Liver (tissue), 3 donors: ENCODE measurements around the gene EMX1.

Experiments used
- CTCF ChIP-seq: fragments of 150-350 bp; IDR thresholded peaks from 2 replicates; pipeline ENCODE4 v1.5.1; 2017; ENCODE audit warnings: improper control_type of control experiment, low read depth, low read length; ENCODE audit not compliant: missing input control
- JUND ChIP-seq, 2 donors: IDR thresholded peaks; 2 replicates each; pipeline ENCODE4 v1.6.1; 2016; ENCODE audit warnings: antibody characterized with exemption in 2 of 2
- RAD21 ChIP-seq, 2 donors: IDR thresholded peaks; 2 replicates each; pipeline ENCODE4 v1.6.1; 2016; ENCODE audit warnings: antibody characterized with exemption in 2 of 2, mild to moderate bottlenecking in 2 of 2
- RXRA ChIP-seq, 2 donors: IDR thresholded peaks; 2 replicates each; pipeline ENCODE4 v1.6.1; 2017 to 2018; ENCODE audit warnings: antibody characterized with exemption in 2 of 2, mild to moderate bottlenecking in 1 of 2
- TAF1 ChIP-seq: conservative IDR thresholded peaks from 2 replicates; pipeline ENCODE4 v1.6.1; 2016; ENCODE audit warnings: antibody characterized with exemption, mild to moderate bottlenecking
- YY1 ChIP-seq: IDR thresholded peaks from 2 replicates; pipeline ENCODE4 v1.6.1; 2016; ENCODE audit warnings: antibody characterized with exemption, mild to moderate bottlenecking
- TF ChIP-seq, protein P1 (sequence below): IDR thresholded peaks from 2 replicates; pipeline ENCODE4 v1.6.1; 2016; ENCODE audit warnings: antibody characterized with exemption
- donor health status: healthy.
- donor health status: healthy.

DNA sequence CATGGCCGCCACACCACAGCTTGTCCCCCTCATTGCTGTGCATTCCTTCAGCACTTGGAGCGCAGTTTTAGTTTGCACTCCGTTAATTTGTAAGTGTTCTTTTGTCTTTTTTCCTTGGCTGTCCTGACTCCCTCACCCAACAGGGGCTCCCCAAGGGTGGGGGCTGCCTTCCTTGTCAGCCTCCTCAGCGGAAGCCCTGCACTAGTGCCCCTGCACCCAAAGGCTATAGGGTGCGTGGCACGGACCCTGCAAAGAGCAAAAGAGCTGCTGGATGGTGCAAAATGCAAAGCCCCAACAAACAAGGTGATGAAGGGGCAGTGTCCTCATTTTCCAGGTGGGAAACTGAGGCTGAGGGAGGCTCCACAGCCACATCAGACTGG, 46.8 kb downstream of the EMX1 start:
- TF ChIP-seq CTCF (no peak), YY1 (no peak), JUND (IDR thresholded peaks at IDR 0.05) (no peak), RAD21 (IDR thresholded peaks at IDR 0.05) (no peak), TAF1 (no peak), RXRA (IDR thresholded peaks at IDR 0.05) (no peak)
- TF ChIP-seq, protein P1, sequence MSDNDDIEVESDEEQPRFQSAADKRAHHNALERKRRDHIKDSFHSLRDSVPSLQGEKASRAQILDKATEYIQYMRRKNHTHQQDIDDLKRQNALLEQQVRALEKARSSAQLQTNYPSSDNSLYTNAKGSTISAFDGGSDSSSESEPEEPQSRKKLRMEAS: no peak
